Sigmoid colon (tissue), 3 donors: ENCODE data around the gene GPR39.

Experiments used
- CTCF ChIP-seq, 4 experiments: fragments of 450-650 bp in 3 of 4; fragments of 200-600 bp in 1 of 4; IDR thresholded peaks; one replicate each; pipeline ENCODE4 v1.5.1; 2016 to 2019; ENCODE audit warnings: antibody characterized with exemption in 4 of 4, mild to moderate bottlenecking in 3 of 4, moderate library complexity in 2 of 4
- POLR2A ChIP-seq, 2 donors: fragments of 450-650 bp; IDR thresholded peaks; one replicate each; pipeline ENCODE4 v1.6.1; 2016; ENCODE audit warnings: antibody characterized with exemption in 2 of 2, mild to moderate bottlenecking in 2 of 2, moderate library complexity in 2 of 2

GRCh38 chr2:132415256-132415914 is 1.2 kb upstream of the GPR39 start:
- TF ChIP-seq POLR2A (IDR thresholded peaks at IDR 0.05) (no peak), CTCF (IDR thresholded peaks at IDR 0.05) (no peak)
